MV-4-11 (cell line): ENCODE measurements around the gene MRPL43.

ENCODE experiments used
- DNase-seq: peaks from one replicate; lab custom pipeline; 2025; lab: John Stamatoyannopoulos, UW

Gene MRPL43

GRCh38 chr10:101019440-101019703 is 32.1 kb upstream of the MRPL43 start:
- no peak for DNase-seq

GRCh38 chr10:101018600-101019439 is 31.5 kb upstream of the MRPL43 start:
- peak; percentile 86 for DNase-seq

DNA sequence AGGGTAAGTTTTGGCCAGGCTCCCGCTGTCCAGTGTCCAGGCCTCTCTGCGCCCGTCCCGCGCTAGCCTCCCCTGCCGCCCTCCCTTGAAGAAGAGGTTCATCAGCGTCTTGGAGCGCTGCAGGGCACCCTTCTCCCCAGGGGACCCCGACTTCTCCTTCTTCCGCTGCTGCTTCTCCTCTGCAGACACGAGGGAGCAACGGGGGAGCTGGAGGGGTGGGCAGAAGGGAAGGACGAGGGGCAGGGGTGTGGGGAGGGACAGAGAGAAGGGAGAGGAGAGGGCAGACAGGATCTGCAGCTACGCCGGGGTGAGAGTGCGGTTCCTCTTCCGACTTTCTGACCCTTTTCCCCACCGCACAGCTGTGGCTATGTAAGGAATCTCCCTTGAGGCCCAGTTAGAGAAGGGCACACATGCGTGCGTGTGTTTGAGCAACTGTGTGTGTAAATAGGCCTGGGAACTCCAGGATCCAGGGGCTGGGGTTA is 30.9 kb upstream of the MRPL43 start:
- peak; percentile 82 for DNase-seq

- no peak for DNase-seq
Measured at GRCh38 chr10:101016814-101017213, 29.5 kb upstream of the MRPL43 start.

DNA sequence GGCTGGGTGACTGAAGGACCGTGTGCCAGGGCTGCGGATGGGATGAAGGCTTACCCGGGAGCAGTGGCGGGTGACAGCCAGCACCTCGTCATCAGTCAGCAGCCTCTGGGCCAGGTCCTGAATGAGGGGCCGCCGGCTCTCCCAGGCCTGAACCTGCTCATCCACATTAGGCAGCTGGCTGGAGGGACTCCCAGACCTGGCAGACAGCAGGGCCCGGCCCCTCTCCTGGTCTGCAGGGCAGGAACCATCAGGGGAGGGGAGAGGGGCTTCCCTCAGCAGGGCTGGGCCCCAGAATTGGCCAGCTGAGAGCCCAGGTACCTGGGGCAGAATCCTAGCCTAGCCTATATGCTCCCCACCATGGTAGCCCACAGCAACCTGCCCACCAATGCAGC is 28.3 kb upstream of the MRPL43 start:
- no peak for DNase-seq

DNA sequence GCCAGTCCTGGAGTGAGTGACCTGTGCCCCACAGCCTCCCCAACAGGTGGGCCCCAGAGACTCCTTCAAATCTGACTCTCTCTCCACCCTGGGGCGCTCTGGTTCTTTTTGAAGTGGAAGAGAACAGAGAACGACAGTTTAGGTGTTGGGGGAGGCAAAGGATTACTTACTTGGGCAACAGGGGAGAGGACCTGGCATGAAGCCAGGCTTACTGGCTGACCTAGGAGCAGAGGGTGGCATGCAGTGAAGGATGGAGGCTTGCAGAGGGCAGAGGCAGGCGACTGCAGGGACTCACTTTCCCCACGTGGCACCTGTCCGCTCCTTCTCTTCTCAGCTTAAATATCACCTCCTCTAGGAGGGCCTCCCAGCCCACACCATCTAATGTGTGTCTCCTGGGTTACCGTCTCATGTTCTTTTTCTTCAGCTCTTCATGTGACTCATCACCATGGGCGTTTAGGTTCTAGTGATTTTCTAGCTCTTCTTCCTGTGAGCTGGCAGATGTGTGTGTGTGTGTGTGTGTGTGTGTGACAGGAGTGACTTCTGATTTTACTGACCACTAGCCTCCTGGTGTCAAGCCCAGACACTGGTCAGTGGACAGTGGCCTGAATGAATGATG is 27.8 kb upstream of the MRPL43 start:
- peak; percentile 63 for DNase-seq

DNA sequence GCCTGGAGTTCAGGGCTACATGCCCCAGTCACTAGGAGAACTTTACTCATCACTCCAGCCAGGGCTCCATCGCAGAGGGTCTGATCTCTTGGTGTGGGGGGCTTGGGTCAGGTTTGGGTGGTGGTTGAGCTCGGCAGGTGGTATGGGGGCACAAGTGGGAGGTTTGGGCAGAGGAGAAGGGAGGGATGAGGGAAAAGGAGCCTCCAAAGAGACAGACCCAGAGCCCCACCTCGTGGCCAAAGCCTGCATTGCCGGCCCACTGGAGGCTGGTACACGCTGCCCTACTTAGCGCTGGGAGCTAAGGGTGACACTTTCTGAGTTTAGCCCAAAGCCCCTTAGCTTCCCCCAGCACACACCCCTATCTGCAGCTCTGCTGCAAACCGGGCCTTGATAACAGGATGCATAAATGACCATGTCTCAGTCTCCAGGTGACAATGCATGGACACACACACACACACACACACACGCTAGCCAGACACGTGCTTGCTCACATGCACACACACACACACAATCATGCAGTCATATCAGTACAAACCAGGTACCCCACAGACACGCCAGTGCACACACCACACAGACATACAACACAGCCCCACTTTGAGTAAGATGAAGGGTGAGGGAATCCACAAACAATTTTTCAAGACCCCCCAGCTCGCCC is 27.1 kb upstream of the MRPL43 start:
- DNase-seq, result peak; percentile 55

- DNase-seq, result no peak
Measured at GRCh38 chr10:101013365-101013825, 26.1 kb upstream of the MRPL43 start.

- DNase-seq, result peak; percentile 84
Measured at GRCh38 chr10:101012525-101013364, 25.4 kb upstream of the MRPL43 start.

- DNase-seq, result peak; percentile 9
Measured at GRCh38 chr10:101011517-101012423, 24.5 kb upstream of the MRPL43 start.

DNA sequence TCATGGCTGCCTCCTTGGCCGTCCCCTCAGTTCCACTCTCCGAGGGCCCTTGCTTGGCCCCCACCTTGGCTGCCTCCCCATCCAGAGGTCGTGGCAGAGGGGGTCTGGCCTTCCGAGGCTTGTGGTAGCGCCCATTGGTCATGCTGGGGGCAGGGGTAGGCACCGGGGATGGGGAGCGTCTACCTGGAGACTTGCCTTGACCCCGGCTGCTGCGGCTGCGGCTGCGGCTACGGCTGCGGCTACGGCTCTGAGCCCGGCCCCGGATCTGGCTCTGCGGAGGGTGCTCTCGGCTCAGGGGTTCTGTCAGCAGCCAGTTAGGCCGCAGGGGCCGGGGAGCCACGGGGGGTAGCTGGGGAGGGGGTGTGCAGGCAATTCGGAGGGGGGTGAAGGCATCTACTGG is 23.0 kb upstream of the MRPL43 start:
- no peak for DNase-seq

- DNase-seq, result no peak
Measured at GRCh38 chr10:101008823-101009423, 21.6 kb upstream of the MRPL43 start.

DNA sequence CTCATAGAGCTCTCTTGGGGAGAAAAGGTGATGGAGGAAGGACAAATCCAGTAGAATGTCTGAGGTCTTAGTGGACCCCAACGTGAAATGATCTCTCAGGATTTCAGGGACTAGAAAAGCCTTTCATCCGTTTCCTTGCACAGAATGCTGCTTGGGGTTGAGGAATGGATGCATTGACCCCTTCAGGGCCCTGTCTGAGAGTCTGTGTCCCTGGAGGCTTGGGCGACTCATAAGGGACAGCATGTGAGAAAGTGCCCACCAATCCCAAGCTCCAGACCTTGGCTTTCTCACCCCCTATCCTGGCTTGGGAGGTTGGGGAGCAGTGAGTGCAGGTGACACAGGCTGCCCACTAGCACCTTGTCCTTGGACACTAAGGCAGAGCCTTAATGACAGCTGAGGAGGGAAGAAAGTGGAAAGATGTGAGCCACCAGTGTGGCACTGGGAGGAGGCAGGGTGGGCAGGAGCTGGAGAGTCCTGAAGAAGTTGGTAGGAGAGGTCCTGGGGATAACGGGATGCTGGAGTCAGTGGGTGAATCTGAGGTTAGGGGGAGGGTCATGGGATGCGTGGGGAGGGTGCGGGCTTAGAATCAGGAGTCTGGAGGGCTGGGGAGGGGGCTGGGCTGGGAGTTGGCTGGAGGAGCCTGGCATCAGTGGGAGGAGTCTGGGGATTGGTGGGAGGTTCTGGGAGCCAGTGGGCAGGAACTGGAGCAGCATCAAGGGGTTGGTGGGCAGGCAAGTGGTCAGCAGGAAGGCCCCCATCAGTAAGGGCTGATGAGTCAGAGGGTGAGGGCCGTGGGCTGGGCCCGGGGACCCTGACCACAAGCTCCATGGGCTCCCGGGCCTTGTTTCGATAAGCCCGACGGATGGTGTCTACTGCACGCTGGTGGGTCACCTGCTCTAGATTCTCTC is 20.9 kb upstream of the MRPL43 start:
- no peak for DNase-seq

DNA sequence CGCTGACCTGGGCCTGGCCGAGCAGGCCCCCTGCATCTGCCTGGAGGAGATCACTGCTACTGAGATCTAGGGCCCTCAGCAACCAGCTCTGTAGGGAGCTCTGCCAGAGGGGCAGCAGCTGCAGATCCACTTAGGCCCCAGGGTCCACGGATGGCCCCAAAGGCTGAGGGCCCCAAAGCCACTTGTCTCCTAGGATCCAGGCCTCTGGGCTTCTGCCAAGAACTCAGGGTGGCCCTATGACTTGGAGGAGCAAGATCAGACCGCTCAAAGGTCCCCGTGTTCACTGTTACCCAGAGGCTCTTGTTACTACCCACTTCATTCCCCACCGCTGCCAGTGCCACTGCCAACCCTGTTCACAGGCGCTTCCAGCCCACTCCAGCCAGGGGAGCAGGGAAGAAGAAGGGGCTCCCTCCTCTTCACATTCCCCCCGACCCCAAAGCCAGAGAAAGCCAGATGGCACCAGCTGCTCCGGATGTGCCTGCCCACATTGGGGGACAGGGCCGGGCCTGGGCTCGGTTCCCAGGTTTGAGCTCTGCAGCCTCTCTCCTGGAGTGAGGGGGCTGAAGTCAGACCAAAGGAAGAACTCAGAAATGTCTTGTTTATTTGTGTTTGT is 19.9 kb upstream of the MRPL43 start:
- DNase-seq, result no peak

GRCh38 chr10:101006593-101007098 is 19.3 kb upstream of the MRPL43 start:
- no peak for DNase-seq

DNA sequence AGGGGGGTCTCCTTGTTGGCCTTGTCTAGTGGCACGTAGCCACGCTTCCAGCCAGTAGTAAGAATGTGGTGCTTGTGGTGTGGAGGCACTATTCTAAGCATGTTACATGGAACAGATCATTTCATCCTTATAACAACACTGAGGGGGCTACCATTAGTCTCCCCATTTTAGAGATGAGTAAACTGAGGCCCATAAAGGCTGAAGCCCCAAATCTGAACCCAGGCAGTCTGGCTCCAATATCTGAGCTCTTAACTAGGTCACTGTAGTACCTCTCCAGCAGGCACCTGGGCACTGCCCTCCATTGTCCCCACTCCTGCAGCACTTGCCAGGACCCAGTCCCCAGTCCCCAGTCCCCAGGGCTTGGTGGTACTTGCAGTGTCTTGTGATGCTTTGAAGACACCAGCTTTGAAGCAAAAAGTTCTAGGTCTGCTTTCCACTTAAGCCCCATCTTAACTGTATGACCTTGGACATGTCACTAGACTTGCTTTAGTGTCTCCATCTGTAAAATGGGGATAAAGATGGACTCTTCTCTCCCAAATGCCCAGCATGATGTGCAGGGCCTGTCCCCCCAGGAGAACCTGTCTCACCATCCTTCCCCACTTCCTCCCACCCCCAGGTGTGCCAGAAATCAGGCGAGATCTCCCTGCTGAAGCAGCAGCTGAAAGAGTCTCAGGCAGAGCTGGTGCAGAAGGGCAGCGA is 18.7 kb upstream of the MRPL43 start:
- DNase-seq, result no peak

DNA sequence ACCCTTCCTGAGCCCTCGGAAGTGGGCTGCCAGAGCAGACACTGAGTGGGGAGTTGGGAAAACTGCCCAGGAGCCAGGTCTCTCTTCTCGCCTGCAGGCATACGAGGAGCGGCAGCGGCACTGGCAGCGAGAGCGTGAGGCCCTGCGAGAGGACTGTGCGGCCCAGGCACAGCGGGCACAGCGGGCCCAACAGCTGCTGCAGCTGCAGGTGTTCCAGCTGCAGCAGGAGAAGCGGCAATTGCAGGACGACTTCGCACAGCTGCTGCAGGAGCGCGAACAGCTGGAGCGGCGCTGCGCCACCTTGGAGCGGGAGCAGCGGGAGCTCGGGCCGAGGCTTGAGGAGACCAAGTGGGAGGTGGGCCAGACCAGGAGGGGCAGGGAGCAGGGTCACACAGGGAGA is 18.1 kb upstream of the MRPL43 start:
- no peak for DNase-seq

DNA sequence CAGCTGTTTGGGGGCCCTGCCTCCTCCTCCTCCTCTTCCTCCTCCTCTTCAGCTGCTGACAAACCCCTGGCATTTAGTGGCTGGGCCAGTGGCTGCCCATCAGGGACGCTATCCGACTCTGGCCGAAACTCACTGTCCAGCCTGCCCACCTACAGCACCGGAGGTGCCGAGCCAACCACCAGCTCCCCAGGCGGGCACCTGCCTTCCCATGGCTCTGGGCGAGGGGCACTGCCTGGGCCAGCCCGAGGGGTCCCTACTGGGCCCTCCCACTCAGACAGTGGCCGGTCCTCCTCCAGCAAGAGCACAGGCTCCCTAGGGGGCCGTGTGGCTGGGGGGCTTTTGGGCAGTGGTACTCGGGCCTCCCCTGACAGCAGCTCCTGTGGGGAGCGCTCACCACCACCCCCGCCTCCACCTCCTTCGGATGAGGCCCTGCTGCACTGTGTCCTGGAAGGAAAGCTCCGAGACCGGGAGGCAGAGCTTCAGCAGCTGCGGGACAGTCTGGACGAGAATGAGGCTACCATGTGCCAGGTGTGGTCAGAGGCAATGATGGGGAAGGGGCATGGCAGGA is 16.4 kb upstream of the MRPL43 start:
- DNase-seq, result no peak
